CD4-positive, CD25-positive, alpha-beta regulatory T cell (primary cell): ENCODE data around the gene GALNS. TPM values are rescaled to one million over a fixed set of nuclear protein-coding genes. Genes with fewer than 3 reads are reported as not detected.

Source experiments
- ATAC-seq, 2 donors: fragments of 150-1000 bp; cut with Tn5 transposase; one replicate each; pipeline ENCODE4 v1.10.0; 2021; ENCODE audit warnings: low read depth in 2 of 2, moderate number of reproducible peaks in 2 of 2, moderate library complexity in 1 of 2
- DNase-seq, 3 donors: peaks; one replicate each; pipeline versions ENCODE4 v3.0.0 to v3.0.0-alpha.2; 2012 to 2022; ENCODE audit warnings: mixed read lengths in 1 of 3
- H3K27ac ChIP-seq: one replicate; pipeline ENCODE4 v1.7.0; 2013; ENCODE audit warnings: mild to moderate bottlenecking, low read length; ENCODE audit not compliant: insufficient read depth, poor library complexity, severe bottlenecking
- H3K27me3 ChIP-seq: one replicate; pipeline ENCODE4 v1.7.0; 2013; ENCODE audit warnings: low read length; ENCODE audit not compliant: control insufficient read depth, insufficient read depth
- H3K36me3 ChIP-seq: one replicate; pipeline ENCODE4 v1.7.0; 2013; ENCODE audit warnings: mild to moderate bottlenecking, low read length, moderate library complexity; ENCODE audit not compliant: control insufficient read depth, insufficient read depth
- H3K4me1 ChIP-seq: 2 replicates; pipeline ENCODE4 v1.7.0; 2013; ENCODE audit warnings: mild to moderate bottlenecking, low read length; ENCODE audit not compliant: insufficient read depth, control insufficient read depth, poor library complexity, severe bottlenecking
- H3K4me3 ChIP-seq: one replicate; pipeline ENCODE4 v1.7.0; 2013; ENCODE audit warnings: low read depth, mild to moderate bottlenecking, low read length, moderate library complexity
- H3K9me3 ChIP-seq, 2 experiments: 1 replicate in 1 of 2; 2 replicates in 1 of 2; pipeline ENCODE4 v1.7.0; 2013; ENCODE audit warnings: low read length in 2 of 2, mild to moderate bottlenecking in 1 of 2, moderate library complexity in 1 of 2; ENCODE audit not compliant: control insufficient read depth in 2 of 2
- H3K27ac Mint-ChIP-seq, 3 donors: one replicate each; pipeline ENCODE4 v1.8.0; 2020 to 2022; ENCODE audit warnings: mild to moderate bottlenecking in 3 of 3, mixed read lengths in 3 of 3, moderate library complexity in 2 of 3
- H3K27me3 Mint-ChIP-seq: one replicate; pipeline ENCODE4 v1.8.0; 2022; ENCODE audit warnings: mild to moderate bottlenecking, mixed read lengths
- H3K36me3 Mint-ChIP-seq: one replicate; pipeline ENCODE4 v1.8.0; 2020; ENCODE audit warnings: mixed read lengths
- H3K4me1 Mint-ChIP-seq, 4 donors: one replicate each; pipeline ENCODE4 v1.8.0; 2020 to 2022; ENCODE audit warnings: mixed read lengths in 4 of 4, mild to moderate bottlenecking in 1 of 4
- H3K4me3 Mint-ChIP-seq, 4 donors: one replicate each; pipeline ENCODE4 v1.8.0; 2020 to 2022; ENCODE audit warnings: mild to moderate bottlenecking in 4 of 4, mixed read lengths in 4 of 4, moderate library complexity in 3 of 4
- H3K9me3 Mint-ChIP-seq, 7 donors: one replicate each; pipeline ENCODE4 v1.8.0; 2020 to 2022; ENCODE audit warnings: mixed read lengths in 7 of 7, mild to moderate bottlenecking in 3 of 7, moderate library complexity in 2 of 7
- polyA plus RNA-seq, 4 donors: library from polyadenylated mRNA; unstranded; fragments of 300-500 nt; fragmentation: Illumina TruSeq; gene quantifications; one replicate each; pipeline ENCODE4 v1.2.3, GENCODE V29; 2021
- total RNA-seq: library from RNA; stranded (reverse); gene quantifications from one replicate; pipeline ENCODE4 v1.2.3, GENCODE V29; 2022

Gene GALNS
- total and polyA plus RNA-seq, 5 donors from 2014 or later = 8.1 to 63.1 (median 12.5) TPM

- Histone ChIP-seq H3K9me3 (no peaks in the 10 kb centered on the region), H3K4me1 (peaks cover 52% of the 10 kb centered on the region)
- no peaks in the 10 kb centered on the region for H3K27me3 Mint-ChIP-seq
Measured at GRCh38 chr16:88785106-88785924, 71.4 kb downstream of the GALNS start, which contains the start of gene PIEZO1. Gene PIEZO1, minus strand, starts transcription at chr16:88785220. Its CDS starts 256 bp downstream, at chr16:88784964.

GRCh38 chr16:88784856-88785105 lies 72.0 kb downstream of the GALNS start:
- no peak overlapping the region for H3K4me3 Mint-ChIP-seq
- H3K36me3 Mint-ChIP-seq = no peaks in the 10 kb centered on the region

More at GRCh38 chr16:88785106-88785924, 71.4 kb downstream of the GALNS start, which contains the start of gene PIEZO1:
- H3K27ac Mint-ChIP-seq = peak within 1 kb of the TSS in 1 of 3 donors; percentile 82
- H3K4me3 ChIP-seq = peak within 1 kb of the TSS; percentile 48
- no peaks in the 10 kb centered on the region for H3K36me3 ChIP-seq
- H3K4me3 Mint-ChIP-seq = peak within 1 kb of the TSS; percentile 86 to 90 (median 88)
- H3K36me3 Mint-ChIP-seq = no peaks in the 10 kb centered on the region
- no peaks in the 10 kb centered on the region for H3K9me3 Mint-ChIP-seq
- H3K27ac ChIP-seq = peak within 1 kb of the TSS; percentile 85
- no peaks in the 10 kb centered on the region for H3K27me3 ChIP-seq
- ATAC-seq (peak; percentile 42 to 48), DNase-seq (peak; percentile 79 to 85 (median 80))
- H3K4me1 Mint-ChIP-seq = peaks cover 0 to 45% (median 34%) of the 10 kb centered on the region in 4 donors

DNA sequence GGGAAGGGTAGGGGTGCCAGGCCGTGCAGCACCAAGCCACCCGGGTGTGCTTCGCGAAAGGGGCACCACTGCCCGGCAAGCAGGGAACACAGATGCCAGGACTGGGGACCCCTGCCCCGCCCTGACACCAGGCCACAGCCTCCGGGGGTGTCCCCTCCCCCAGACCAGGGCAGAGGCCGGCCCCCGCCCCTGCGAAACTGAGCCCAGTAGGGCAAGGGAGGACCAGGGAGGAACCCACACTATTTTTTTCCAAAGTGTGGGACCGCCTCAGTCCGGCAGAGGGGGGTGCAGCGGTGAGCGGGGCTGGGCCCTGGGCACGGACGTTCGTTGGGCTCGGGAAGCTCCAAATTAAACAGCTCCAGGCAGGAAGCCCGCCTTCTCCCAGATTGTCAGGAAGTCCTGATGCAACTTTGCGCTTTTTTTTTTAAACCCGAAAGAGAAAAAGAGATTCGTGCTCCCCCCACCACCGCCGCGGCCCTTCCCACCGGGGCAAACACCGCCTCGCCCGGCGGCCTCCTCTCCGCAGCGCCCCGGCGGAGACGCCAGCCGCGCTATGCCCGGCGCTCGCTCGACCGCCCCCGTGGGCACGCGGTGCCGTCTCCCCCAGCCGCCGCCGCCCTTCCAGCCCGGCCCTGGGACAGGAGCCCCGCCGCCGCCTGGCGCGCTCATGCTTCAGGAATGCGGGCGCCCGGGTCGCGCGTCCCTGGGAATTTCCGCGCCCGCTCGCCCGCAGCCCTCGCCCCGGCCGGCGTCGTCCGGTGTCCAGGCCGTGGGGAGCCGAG lies 72.5 kb downstream of the GALNS start:
- Histone ChIP-seq H3K36me3 (no peaks in the 10 kb centered on the region), H3K27me3 (no peaks in the 10 kb centered on the region), H3K9me3 (no peaks in the 10 kb centered on the region), H3K27ac (peak overlapping the region; percentile 85), H3K4me1 (peaks cover 57% of the 10 kb centered on the region), H3K4me3 (peak overlapping the region; percentile 65)
- Mint-ChIP-seq H3K27me3 (no peaks in the 10 kb centered on the region), H3K4me1 (peaks cover 0 to 45% (median 30%) of the 10 kb centered on the region in 4 donors), H3K4me3 (peak overlapping the region; percentile 86 to 90 (median 88)), H3K27ac (peak overlapping the region in 2 of 3 donors; percentile 82 to 89), H3K36me3 (no peaks in the 10 kb centered on the region), H3K9me3 (no peaks in the 10 kb centered on the region)
- DNase-seq (peak; percentile 31 to 47 (median 36)), ATAC-seq (no peak)

More at GRCh38 chr16:88784856-88785105, 72.0 kb downstream of the GALNS start:
- Histone ChIP-seq H3K9me3 (no peaks in the 10 kb centered on the region), H3K27ac (peak overlapping the region; percentile 85), H3K4me3 (no peak overlapping the region), H3K4me1 (peaks cover 52% of the 10 kb centered on the region), H3K27me3 (no peaks in the 10 kb centered on the region), H3K36me3 (no peaks in the 10 kb centered on the region)
- Mint-ChIP-seq H3K27me3 (no peaks in the 10 kb centered on the region), H3K4me1 (peaks cover 0 to 45% (median 33%) of the 10 kb centered on the region in 4 donors), H3K9me3 (no peaks in the 10 kb centered on the region), H3K27ac (no peak overlapping the region)
- no peak for DNase-seq
- no peak for ATAC-seq

GRCh38 chr16:88783391-88784073 lies 73.2 kb downstream of the GALNS start:
- Mint-ChIP-seq H3K36me3 (no peaks in the 10 kb centered on the region), H3K27ac (peak overlapping the region; percentile 89 to 99 (median 96)), H3K4me3 (peak overlapping the region; percentile 87 to 98 (median 88)), H3K27me3 (no peaks in the 10 kb centered on the region), H3K9me3 (no peaks in the 10 kb centered on the region), H3K4me1 (peaks cover 0 to 48% (median 30%) of the 10 kb centered on the region in 4 donors)
- Histone ChIP-seq H3K27ac (peak overlapping the region; percentile 85), H3K36me3 (no peaks in the 10 kb centered on the region), H3K4me3 (peak overlapping the region; percentile 65), H3K4me1 (peaks cover 64% of the 10 kb centered on the region), H3K9me3 (no peaks in the 10 kb centered on the region), H3K27me3 (no peaks in the 10 kb centered on the region)
- DNase-seq (peak in 1 of 3 donors; percentile 47), ATAC-seq (no peak)

GRCh38 chr16:88782454-88783390 lies 74.0 kb downstream of the GALNS start:
- no peaks in the 10 kb centered on the region for H3K27me3 Mint-ChIP-seq
- H3K9me3 Mint-ChIP-seq = no peaks in the 10 kb centered on the region
- no peaks in the 10 kb centered on the region for H3K27me3 ChIP-seq
- peak overlapping the region; percentile 89 to 99 (median 96) for H3K27ac Mint-ChIP-seq
- H3K9me3 ChIP-seq = no peaks in the 10 kb centered on the region
- H3K4me1 ChIP-seq = peaks cover 72% of the 10 kb centered on the region
- H3K36me3 Mint-ChIP-seq = no peaks in the 10 kb centered on the region
- ATAC-seq (peak; percentile 25 to 31), DNase-seq (peak in 2 of 3 donors; percentile 33 to 64)
- H3K4me1 Mint-ChIP-seq = peaks cover 0 to 54% (median 30%) of the 10 kb centered on the region in 4 donors
- H3K36me3 ChIP-seq = no peaks in the 10 kb centered on the region
- peak overlapping the region; percentile 87 to 98 (median 88) for H3K4me3 Mint-ChIP-seq
- H3K4me3 ChIP-seq = peak overlapping the region; percentile 65
- H3K27ac ChIP-seq = peak overlapping the region; percentile 85

DNA sequence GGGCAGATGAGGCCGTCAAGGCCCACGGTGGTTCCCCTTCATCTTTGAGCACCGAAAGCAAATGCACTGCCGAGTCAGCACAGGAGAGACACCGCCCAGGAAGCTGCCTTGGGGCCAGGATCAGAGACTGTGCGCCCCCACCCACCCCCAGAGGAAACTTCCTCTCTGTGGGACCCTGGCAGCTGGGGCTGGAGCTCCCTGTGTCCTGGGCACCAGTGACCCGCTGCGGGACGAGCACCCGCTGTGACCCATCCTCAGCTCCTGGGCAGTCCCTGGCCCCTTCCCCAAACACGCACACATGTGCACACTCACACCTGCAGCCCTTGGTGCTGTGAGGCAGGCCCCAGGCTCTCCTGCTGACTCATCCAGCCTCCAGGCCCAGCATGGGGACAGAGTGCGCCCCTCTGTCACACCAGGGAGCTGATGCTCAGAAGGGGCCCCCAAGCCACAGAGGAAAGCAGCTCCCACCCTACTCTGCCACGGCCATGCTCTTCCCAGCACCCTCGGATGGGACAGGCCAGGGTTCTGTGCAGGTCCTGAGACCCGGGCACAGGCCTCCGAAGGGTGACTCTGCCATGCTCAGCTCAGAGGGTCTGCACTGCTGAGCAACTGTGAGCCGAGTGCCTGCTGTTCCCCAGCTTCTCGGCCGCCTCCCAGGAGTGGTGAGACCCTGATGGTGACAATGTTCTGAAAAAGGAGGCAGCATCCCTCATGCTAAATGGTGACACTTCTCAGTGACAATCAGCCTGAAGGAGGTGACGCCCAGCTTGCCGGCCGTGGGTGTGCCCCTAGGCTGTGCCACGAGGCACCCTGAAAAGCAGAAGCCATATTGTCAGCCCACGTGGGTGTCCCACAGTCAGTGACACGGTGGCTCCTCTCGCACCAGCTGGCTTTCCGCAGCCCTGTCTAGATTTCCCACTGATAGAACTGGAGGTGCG lies 75.3 kb downstream of the GALNS start:
- Mint-ChIP-seq H3K36me3 (no peaks in the 10 kb centered on the region), H3K4me1 (peaks cover 0 to 61% (median 28%) of the 10 kb centered on the region in 4 donors)
- peak overlapping the region; percentile 73 for H3K4me3 ChIP-seq

More for the DNA sequence above, 75.3 kb downstream of the GALNS start:
- Mint-ChIP-seq H3K27ac (peak overlapping the region; percentile 89 to 99 (median 96)), H3K4me3 (peak overlapping the region; percentile 87 to 98 (median 88)), H3K9me3 (no peaks in the 10 kb centered on the region), H3K27me3 (no peaks in the 10 kb centered on the region)
- Histone ChIP-seq H3K27me3 (no peaks in the 10 kb centered on the region), H3K27ac (peak overlapping the region; percentile 85), H3K36me3 (peaks cover 2% of the 10 kb centered on the region), H3K9me3 (no peaks in the 10 kb centered on the region), H3K4me1 (peaks cover 72% of the 10 kb centered on the region)
- ATAC-seq (peak; percentile 59 to 62), DNase-seq (peak; percentile 56 to 88 (median 71))
